Neural progenitor cell (in vitro differentiated cells): ENCODE measurements around the gene TM4SF5.

Source experiments
- EZH2 ChIP-seq: fragments of 200-600 bp; sonication (generic); IDR thresholded peaks from 2 replicates; pipeline ENCODE4 v1.6.1; 2017; ENCODE audit warnings: antibody characterized with exemption, mild to moderate bottlenecking, moderate library complexity
- EZH2phosphoT487 ChIP-seq: fragments of 200-600 bp; sonication (generic); IDR thresholded peaks from 2 replicates; pipeline ENCODE4 v1.6.1; 2017; ENCODE audit warnings: antibody characterized with exemption
- TF ChIP-seq, protein P1 (sequence below): fragments of 200-600 bp; sonication (generic); IDR thresholded peaks from 2 replicates; pipeline ENCODE4 v1.5.1; 2017; ENCODE audit warnings: antibody characterized with exemption, mild to moderate bottlenecking

- TF ChIP-seq, protein P1, sequence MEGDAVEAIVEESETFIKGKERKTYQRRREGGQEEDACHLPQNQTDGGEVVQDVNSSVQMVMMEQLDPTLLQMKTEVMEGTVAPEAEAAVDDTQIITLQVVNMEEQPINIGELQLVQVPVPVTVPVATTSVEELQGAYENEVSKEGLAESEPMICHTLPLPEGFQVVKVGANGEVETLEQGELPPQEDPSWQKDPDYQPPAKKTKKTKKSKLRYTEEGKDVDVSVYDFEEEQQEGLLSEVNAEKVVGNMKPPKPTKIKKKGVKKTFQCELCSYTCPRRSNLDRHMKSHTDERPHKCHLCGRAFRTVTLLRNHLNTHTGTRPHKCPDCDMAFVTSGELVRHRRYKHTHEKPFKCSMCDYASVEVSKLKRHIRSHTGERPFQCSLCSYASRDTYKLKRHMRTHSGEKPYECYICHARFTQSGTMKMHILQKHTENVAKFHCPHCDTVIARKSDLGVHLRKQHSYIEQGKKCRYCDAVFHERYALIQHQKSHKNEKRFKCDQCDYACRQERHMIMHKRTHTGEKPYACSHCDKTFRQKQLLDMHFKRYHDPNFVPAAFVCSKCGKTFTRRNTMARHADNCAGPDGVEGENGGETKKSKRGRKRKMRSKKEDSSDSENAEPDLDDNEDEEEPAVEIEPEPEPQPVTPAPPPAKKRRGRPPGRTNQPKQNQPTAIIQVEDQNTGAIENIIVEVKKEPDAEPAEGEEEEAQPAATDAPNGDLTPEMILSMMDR, result no peak
- no peak for TF ChIP-seq EZH2
- TF ChIP-seq EZH2phosphoT487, result no peak
Observed at GRCh38 chr17:4780325-4780955, 8.8 kb downstream of the TM4SF5 start.
